Measurements from ENCODE around the gene PEA15. TPM values are rescaled to one million over a fixed set of nuclear protein-coding genes. Genes with fewer than 3 reads are reported as not detected.
A peak's percentile ranks its signal among the peaks of the same experiment; 100 is the strongest.

Gene PEA15
- total RNA-seq, 1 experiment from 2014 or later: 57.7 TPM

DNA sequence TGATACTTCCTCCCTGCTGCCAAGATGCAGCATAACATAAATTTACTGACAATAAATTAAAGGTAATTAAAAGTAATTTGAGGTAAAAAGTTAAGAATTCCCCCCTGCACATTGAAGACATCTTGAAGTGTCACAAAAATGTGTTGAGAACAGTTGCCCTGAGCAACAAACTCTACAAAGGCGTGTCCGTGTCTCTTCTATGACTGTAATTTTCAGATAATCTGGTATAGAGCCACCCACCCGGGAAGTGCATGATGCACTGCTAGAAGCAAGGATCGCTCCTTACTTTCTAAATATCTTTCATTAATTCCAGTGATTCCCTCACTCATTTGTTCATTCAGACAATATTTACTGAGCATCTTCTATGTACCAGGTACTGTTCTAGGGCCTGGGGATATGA lies 25.8 kb upstream of the PEA15 start:
- DNase-seq (ENCODE audit: low read depth): no peak

DNA sequence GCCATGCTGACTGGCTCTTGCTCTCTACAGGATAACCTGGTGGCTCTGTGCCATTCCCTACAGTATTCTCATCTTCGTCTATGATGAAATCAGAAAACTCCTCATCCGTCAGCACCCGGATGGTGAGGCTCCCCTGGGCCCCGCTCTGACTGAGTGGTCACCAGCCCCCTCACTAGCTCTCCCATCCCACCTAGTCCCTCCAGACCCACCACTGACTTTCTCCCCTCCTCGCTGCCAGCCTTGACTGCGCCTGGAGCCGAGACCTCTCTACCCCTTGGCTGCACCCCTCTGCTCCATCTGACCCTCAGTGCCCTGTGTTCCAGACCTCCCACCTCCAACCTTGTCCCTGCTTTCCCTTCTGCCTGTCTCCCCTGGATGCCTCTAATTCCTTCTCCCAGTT lies 18.9 kb upstream of the PEA15 start:
- no peak for DNase-seq (ENCODE audit: low read depth)

GRCh38 chr1:160186729-160187128 lies 18.5 kb upstream of the PEA15 start:
- DNase-seq (ENCODE audit: low read depth): no peak

GRCh38 chr1:160187407-160187806 lies 17.8 kb upstream of the PEA15 start:
- no peak for DNase-seq (ENCODE audit: low read depth)

GRCh38 chr1:160188341-160188740 lies 16.8 kb upstream of the PEA15 start:
- DNase-seq (ENCODE audit: low read depth): no peak

GRCh38 chr1:160189649-160190625 lies 15.2 kb upstream of the PEA15 start, which contains the start of gene CASQ1:
Gene CASQ1 (plus strand): TSS chr1:160190575. CDS start chr1:160190752, 177 bp downstream.
- DNase-seq (ENCODE audit: low read depth): peak; percentile 54

GRCh38 chr1:160191756-160192155 lies 13.4 kb upstream of the PEA15 start:
- no peak for DNase-seq (ENCODE audit: low read depth)

- no peak for DNase-seq (ENCODE audit: low read depth)
Measured at GRCh38 chr1:160192234-160192633, 12.9 kb upstream of the PEA15 start.

GRCh38 chr1:160193091-160193819 lies 11.9 kb upstream of the PEA15 start:
- peak; percentile 85 for DNase-seq (ENCODE audit: low read depth)

GRCh38 chr1:160193832-160194736 lies 11.1 kb upstream of the PEA15 start:
- no peak for DNase-seq (ENCODE audit: low read depth)

DNA sequence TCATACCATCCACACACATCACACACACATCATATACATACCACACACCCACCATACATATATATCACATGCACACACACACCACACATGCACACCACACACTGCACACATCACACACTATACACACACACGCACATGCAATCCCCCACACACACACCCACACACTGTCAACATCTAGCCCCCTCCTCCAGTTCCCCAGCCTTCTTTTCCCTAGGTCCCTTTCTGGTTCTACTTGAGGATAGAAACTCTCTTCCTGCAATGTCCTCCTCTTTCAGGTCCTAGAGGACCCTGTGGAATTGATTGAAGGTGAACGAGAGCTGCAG lies 10.5 kb upstream of the PEA15 start:
- DNase-seq (ENCODE audit: low read depth): no peak

GRCh38 chr1:160196143-160196542 lies 9.0 kb upstream of the PEA15 start:
- DNase-seq (ENCODE audit: low read depth): no peak

- no peak for DNase-seq (ENCODE audit: low read depth)
Measured at GRCh38 chr1:160197231-160197630, 8.0 kb upstream of the PEA15 start.

GRCh38 chr1:160200786-160201185 lies 4.4 kb upstream of the PEA15 start:
- no peak for DNase-seq (ENCODE audit: low read depth)

- DNase-seq (ENCODE audit: low read depth): no peak
Measured at GRCh38 chr1:160204526-160205241, 500 bp upstream of the PEA15 start.

- DNase-seq (ENCODE audit: low read depth): peak; percentile 76
Measured at GRCh38 chr1:160206036-160206389, 829 bp downstream of the PEA15 start.

GRCh38 chr1:160206421-160207117 lies 1.4 kb downstream of the PEA15 start:
- peak; percentile 82 for DNase-seq (ENCODE audit: low read depth)

- DNase-seq (ENCODE audit: low read depth): no peak
Measured at GRCh38 chr1:160207118-160207650, 2.0 kb downstream of the PEA15 start.

DNA sequence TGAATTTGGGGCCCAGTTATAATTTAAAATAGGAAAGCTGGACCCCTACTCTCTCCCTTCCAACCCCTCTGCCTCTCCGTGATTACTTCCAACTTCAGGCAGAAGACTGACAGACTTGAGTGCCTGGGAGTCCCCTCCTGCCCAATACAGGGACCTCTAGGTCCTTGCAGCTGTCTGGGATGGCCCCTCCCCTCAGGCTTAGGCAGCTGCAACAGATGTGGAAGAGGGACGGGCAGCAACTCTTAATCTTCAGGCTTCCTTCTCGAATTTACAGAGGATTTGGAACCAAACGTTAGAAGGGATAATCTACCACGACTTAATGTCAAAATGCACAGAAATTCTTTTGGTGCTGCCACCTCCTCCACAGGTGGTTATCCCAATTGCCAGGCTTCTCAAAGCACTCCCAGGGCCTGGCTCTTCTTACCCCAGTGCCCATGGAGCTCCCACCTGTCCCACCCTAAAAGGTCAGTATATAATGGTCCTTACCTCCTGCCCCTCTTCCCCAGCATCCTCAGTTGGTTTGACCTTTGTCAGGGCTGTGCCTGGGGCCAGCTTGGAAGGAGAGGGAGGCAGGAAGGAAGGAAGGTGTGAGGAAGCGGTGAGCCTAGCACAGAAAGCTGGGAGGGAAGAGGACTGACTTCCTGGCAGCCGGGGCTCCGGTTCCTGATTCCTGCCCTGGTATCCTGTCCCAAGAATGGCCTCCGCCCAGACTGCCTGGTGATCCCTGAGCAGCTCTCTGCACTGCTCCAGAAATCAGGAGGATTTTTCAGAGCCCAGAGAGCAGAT lies 2.8 kb downstream of the PEA15 start:
- DNase-seq (ENCODE audit: low read depth): no peak

Data from Daoy (cell line).